ENCODE measurements around the gene DIP2B.
"Not testable (repeated sequence)": the region's sequence is repeated elsewhere in the genome, so short reads cannot be mapped to it uniquely, and the experiment has no call there.

Gene DIP2B

GRCh38 chr12:50550530-50551223, 45.9 kb downstream of the DIP2B start:
- no peak for DNase-seq

GRCh38 chr12:50551866-50552265, 47.1 kb downstream of the DIP2B start:
- no peak for DNase-seq

GRCh38 chr12:50554651-50555050, 49.9 kb downstream of the DIP2B start:
- no peak for DNase-seq

- DNase-seq: no peak
Measured at GRCh38 chr12:50555471-50555885, 50.7 kb downstream of the DIP2B start.

GRCh38 chr12:50556273-50556672, 51.5 kb downstream of the DIP2B start:
- DNase-seq: no peak

- not testable (repeated sequence) for DNase-seq
Measured at GRCh38 chr12:50556796-50557195, 52.0 kb downstream of the DIP2B start.

- DNase-seq: no peak
Measured at GRCh38 chr12:50557421-50557820, 52.6 kb downstream of the DIP2B start.

GRCh38 chr12:50558970-50559369, 54.2 kb downstream of the DIP2B start:
- DNase-seq: no peak

GRCh38 chr12:50562520-50563433, 58.0 kb downstream of the DIP2B start:
- DNase-seq: no peak

GRCh38 chr12:50563434-50563787, 58.6 kb downstream of the DIP2B start:
- no peak for DNase-seq

- no peak for DNase-seq
Measured at GRCh38 chr12:50564237-50564947, 59.6 kb downstream of the DIP2B start.

GRCh38 chr12:50564948-50565297, 60.1 kb downstream of the DIP2B start:
- no peak for DNase-seq

GRCh38 chr12:50566066-50566465, 61.3 kb downstream of the DIP2B start:
- DNase-seq: no peak

- DNase-seq: no peak
Measured at GRCh38 chr12:50567926-50568325, 63.1 kb downstream of the DIP2B start.

- DNase-seq: no peak
Measured at GRCh38 chr12:50568338-50569091, 63.7 kb downstream of the DIP2B start.

GRCh38 chr12:50569321-50569720, 64.5 kb downstream of the DIP2B start:
- DNase-seq: no peak

- no peak for DNase-seq
Measured at GRCh38 chr12:50569876-50570275, 65.1 kb downstream of the DIP2B start.

- no peak for DNase-seq
Measured at GRCh38 chr12:50571786-50572185, 67.0 kb downstream of the DIP2B start.

- DNase-seq: no peak
Measured at GRCh38 chr12:50572287-50572686, 67.5 kb downstream of the DIP2B start.

- no peak for DNase-seq
Measured at GRCh38 chr12:50572760-50573159, 68.0 kb downstream of the DIP2B start.

GRCh38 chr12:50573271-50573670, 68.5 kb downstream of the DIP2B start:
- DNase-seq: no peak

GRCh38 chr12:50574601-50575348, 70.0 kb downstream of the DIP2B start:
- no peak for DNase-seq
